ENCODE data around the gene IL20RB.

DNA sequence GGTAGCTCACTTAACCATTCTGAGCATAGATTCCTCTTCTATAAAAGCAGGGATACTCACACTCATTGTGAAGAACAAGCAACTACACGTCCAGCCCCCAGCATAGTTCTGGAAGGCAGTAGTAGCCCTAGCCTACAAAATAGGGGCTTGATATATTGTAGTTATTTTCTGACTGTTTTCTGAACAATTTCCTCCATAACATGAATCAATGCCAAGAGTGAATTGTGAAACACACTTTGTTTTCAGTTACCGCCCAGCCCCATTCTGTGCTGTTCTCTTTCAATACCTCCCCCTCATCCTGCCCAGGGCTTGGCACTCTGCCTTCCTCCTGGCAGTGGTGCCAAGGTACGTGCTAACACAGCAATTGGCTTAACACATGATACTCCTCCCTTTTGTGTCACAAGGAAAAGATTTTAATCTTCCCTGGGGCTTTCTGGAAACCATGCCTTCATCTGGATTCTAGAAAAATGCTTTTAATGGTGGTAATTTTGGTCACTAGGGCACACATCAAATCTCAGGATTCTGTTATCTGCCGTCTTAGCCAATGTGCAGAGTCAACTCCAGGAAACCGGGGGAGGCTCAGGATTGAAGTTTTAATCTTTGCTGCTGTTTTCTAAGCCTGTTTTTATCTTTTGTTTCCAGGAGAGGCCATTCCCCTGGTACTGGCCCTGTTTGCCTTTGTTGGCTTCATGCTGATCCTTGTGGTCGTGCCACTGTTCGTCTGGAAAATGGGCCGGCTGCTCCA, 37.2 kb downstream of the IL20RB start:
- TF ChIP-seq CTCF (conservative IDR thresholded peaks at IDR 0.05): no peak
- TF ChIP-seq EZH2 (IDR thresholded peaks at IDR 0.05; ENCODE audit: low read depth): no peak
